Skeletal muscle satellite cell (primary cell): ENCODE results near the gene SREBF1.

Experiments used
- H3K27me3 ChIP-seq: 2 replicates; pipeline ENCODE4 v1.7.0; 2013; ENCODE audit warnings: low read length; ENCODE audit not compliant: control insufficient read depth, insufficient read depth
- H3K36me3 ChIP-seq: 2 replicates; pipeline ENCODE4 v1.7.0; 2013; ENCODE audit warnings: mild to moderate bottlenecking, control low read depth, low read length; ENCODE audit not compliant: insufficient read depth
- H3K4me1 ChIP-seq: 2 replicates; pipeline ENCODE4 v1.7.0; 2013; ENCODE audit warnings: low read length; ENCODE audit not compliant: control insufficient read depth, insufficient read depth
- H3K4me2 ChIP-seq: 2 replicates; pipeline ENCODE4 v1.7.0; 2013; ENCODE audit warnings: mild to moderate bottlenecking, low read length
- H3K4me3 ChIP-seq: 2 replicates; pipeline ENCODE4 v1.7.0; 2013; ENCODE audit warnings: low read length
- H3K9ac ChIP-seq: 2 replicates; pipeline ENCODE4 v1.7.0; 2013; ENCODE audit warnings: mild to moderate bottlenecking, low read depth, low read length, moderate library complexity
- H3K9me3 ChIP-seq: replicated peaks from 2 replicates; pipeline ENCODE4 v1.7.0; 2013; ENCODE audit warnings: mild to moderate bottlenecking, control low read depth, low read length

SREBF1 gene

GRCh38 chr17:17805575-17805974 is 31.2 kb downstream of the SREBF1 start:
- Histone ChIP-seq H3K4me2 (no peak overlapping the region), H3K27me3 (no peaks in the 10 kb centered on the region), H3K36me3 (peaks cover 29% of the 10 kb centered on the region), H3K9me3 (no peaks in the 10 kb centered on the region), H3K4me1 (no peaks in the 10 kb centered on the region), H3K9ac (no peak overlapping the region), H3K4me3 (no peak overlapping the region)

DNA sequence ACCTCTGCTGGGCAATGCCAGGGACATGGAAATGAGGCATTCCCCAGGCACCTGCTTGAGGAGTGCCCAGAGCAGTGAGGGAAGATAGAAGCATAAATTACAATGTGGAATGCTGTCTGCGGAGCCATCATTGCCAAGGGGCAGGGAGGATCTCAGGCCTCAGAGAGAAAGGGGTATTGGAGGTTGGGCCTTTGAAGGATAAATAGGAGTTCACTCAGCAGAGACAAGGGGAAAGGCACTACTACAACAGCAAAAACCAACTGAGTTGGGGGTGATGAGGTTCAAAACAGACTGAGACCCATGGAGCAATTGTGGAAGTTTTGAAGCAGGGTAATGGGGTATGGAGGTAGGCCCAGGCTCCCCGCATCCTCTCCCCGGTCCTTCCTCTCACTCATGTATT is 32.8 kb downstream of the SREBF1 start:
- Histone ChIP-seq H3K36me3 (peaks cover 28% of the 10 kb centered on the region), H3K4me1 (no peaks in the 10 kb centered on the region), H3K9ac (no peak overlapping the region), H3K27me3 (no peaks in the 10 kb centered on the region), H3K9me3 (no peaks in the 10 kb centered on the region), H3K4me2 (no peak overlapping the region), H3K4me3 (no peak overlapping the region)

DNA sequence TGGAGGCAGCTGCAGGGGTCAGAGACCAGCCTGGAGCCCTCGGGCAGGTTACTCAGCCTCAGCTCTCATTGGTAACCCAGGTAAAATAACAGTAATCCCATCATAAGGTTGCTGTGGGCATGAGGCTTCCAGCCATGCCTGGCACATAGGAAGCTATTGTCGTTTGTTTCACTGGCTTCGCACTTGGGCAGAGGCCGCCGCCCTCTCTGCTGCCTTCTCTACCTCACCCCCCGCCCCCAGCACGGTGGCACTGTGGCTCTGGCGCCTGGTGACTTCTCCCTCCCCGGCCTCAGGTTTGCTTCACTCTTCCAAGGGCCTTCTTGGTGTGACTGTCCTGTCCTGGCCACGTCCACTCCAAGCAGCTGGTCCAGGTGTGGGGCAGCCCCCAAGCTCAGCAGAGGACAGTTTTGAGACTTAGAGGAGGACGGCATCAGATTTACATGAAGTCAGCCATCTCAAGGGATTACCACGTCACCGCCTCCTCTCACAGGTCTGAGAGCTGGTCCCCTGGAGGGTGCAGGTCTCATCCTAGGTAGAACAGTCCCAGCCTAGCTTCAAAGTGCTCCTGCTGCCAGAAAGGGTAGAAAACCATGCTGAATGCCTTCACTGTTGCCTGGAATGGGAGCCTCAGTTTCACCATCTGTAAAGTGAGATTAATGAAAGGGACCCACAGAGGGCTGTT is 34.8 kb downstream of the SREBF1 start:
- Histone ChIP-seq H3K9ac (no peak overlapping the region), H3K4me3 (no peak overlapping the region), H3K4me2 (no peak overlapping the region), H3K4me1 (no peaks in the 10 kb centered on the region), H3K27me3 (no peaks in the 10 kb centered on the region), H3K36me3 (peaks cover 43% of the 10 kb centered on the region), H3K9me3 (no peaks in the 10 kb centered on the region)

- Histone ChIP-seq H3K27me3 (no peaks in the 10 kb centered on the region), H3K4me1 (no peaks in the 10 kb centered on the region), H3K9ac (no peak overlapping the region), H3K36me3 (peaks cover 42% of the 10 kb centered on the region), H3K9me3 (no peaks in the 10 kb centered on the region), H3K4me3 (no peak overlapping the region), H3K4me2 (no peak overlapping the region)
Observed at GRCh38 chr17:17800504-17801021, 36.2 kb downstream of the SREBF1 start.

- H3K4me2 ChIP-seq, result no peak overlapping the region
- no peak overlapping the region for H3K9ac ChIP-seq
- H3K4me1 ChIP-seq, result no peaks in the 10 kb centered on the region
- peaks cover 50% of the 10 kb centered on the region for H3K36me3 ChIP-seq
- no peaks in the 10 kb centered on the region for H3K27me3 ChIP-seq
- H3K9me3 ChIP-seq, result no peaks in the 10 kb centered on the region
- H3K4me3 ChIP-seq, result no peak overlapping the region
Observed at GRCh38 chr17:17798573-17799255, 38.1 kb downstream of the SREBF1 start.

GRCh38 chr17:17798010-17798556 is 38.7 kb downstream of the SREBF1 start:
- Histone ChIP-seq H3K9me3 (no peaks in the 10 kb centered on the region), H3K9ac (no peak overlapping the region), H3K27me3 (no peaks in the 10 kb centered on the region), H3K4me1 (peaks cover 3% of the 10 kb centered on the region), H3K36me3 (peaks cover 54% of the 10 kb centered on the region), H3K4me3 (no peak overlapping the region), H3K4me2 (no peak overlapping the region)

DNA sequence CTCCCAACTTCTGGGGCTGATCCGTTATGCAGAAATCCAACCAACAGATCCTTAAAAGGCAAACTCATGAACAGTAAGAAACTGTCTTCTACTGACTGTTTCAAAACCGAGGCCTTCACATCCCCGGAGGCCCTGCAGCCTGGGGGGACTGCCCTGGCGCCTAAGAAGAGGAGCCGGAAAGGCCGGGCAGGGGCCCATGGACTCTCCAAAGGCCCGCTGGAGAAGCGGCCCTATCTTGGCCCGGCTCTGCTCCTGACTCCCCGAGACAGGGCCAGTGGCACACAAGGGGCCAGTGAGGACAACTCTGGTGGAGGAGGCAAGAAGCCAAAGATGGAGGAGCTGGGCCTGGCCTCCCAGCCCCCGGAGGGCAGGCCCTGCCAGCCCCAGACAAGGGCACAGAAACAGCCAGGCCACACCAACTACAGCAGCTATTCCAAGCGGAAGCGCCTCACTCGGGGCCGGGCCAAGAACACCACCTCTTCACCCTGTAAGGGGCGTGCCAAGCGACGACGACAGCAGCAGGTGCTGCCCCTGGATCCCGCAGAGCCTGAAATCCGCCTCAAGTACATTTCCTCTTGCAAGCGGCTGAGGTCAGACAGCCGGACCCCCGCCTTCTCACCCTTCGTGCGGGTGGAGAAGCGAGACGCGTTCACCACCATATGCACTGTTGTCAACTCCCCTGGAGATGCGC is 39.5 kb downstream of the SREBF1 start:
- Histone ChIP-seq H3K4me2 (no peak overlapping the region), H3K27me3 (no peaks in the 10 kb centered on the region), H3K4me3 (no peak overlapping the region), H3K36me3 (peaks cover 54% of the 10 kb centered on the region), H3K9me3 (no peaks in the 10 kb centered on the region), H3K9ac (no peak overlapping the region), H3K4me1 (peaks cover 7% of the 10 kb centered on the region)

DNA sequence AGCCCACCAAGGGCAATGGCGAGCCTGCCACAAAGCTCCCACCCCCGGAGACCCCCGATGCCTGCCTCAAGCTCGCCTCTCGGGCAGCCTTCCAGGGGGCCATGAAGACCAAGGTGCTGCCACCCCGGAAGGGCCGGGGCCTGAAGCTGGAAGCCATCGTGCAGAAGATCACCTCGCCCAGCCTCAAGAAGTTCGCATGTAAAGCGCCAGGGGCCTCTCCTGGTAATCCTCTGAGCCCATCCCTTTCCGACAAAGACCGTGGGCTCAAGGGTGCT is 40.1 kb downstream of the SREBF1 start:
- H3K27me3 ChIP-seq, result no peaks in the 10 kb centered on the region

GRCh38 chr17:17795946-17796786 is 40.6 kb downstream of the SREBF1 start:
- no peaks in the 10 kb centered on the region for H3K27me3 ChIP-seq
- peaks cover 11% of the 10 kb centered on the region for H3K4me1 ChIP-seq
- peaks cover 54% of the 10 kb centered on the region for H3K36me3 ChIP-seq
- no peaks in the 10 kb centered on the region for H3K9me3 ChIP-seq
- no peak overlapping the region for H3K4me2 ChIP-seq
- H3K4me3 ChIP-seq, result no peak overlapping the region
- no peak overlapping the region for H3K9ac ChIP-seq

More for the DNA sequence above, 40.1 kb downstream of the SREBF1 start:
- H3K9me3 ChIP-seq, result no peaks in the 10 kb centered on the region
- H3K4me1 ChIP-seq, result peaks cover 11% of the 10 kb centered on the region
- no peak overlapping the region for H3K4me3 ChIP-seq
- H3K36me3 ChIP-seq, result peaks cover 54% of the 10 kb centered on the region
- H3K4me2 ChIP-seq, result no peak overlapping the region
- no peak overlapping the region for H3K9ac ChIP-seq

GRCh38 chr17:17795296-17795695 is 41.5 kb downstream of the SREBF1 start:
- no peak overlapping the region for H3K4me2 ChIP-seq
- no peak overlapping the region for H3K4me3 ChIP-seq
- H3K27me3 ChIP-seq, result no peaks in the 10 kb centered on the region
- H3K4me1 ChIP-seq, result peaks cover 11% of the 10 kb centered on the region
- H3K36me3 ChIP-seq, result peaks cover 51% of the 10 kb centered on the region
- no peak overlapping the region for H3K9ac ChIP-seq
- no peaks in the 10 kb centered on the region for H3K9me3 ChIP-seq

DNA sequence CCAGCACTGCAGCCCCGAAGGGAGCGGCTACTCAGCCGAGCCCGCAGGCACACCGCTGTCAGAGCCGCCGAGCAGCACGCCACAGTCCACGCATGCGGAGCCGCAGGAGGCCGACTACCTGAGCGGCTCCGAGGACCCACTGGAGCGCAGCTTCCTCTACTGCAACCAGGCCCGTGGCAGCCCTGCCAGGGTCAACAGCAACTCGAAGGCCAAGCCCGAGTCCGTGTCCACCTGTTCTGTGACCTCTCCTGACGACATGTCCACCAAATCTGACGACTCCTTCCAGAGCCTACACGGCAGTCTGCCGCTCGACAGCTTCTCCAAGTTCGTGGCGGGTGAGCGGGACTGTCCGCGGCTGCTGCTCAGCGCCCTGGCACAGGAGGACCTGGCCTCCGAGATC is 42.4 kb downstream of the SREBF1 start:
- Histone ChIP-seq H3K4me3 (no peak overlapping the region), H3K4me2 (no peak overlapping the region), H3K36me3 (peaks cover 50% of the 10 kb centered on the region), H3K9ac (no peak overlapping the region), H3K27me3 (no peaks in the 10 kb centered on the region), H3K9me3 (no peaks in the 10 kb centered on the region), H3K4me1 (peaks cover 11% of the 10 kb centered on the region)
